Peyer's patch (tissue), 4 donors: Measurements from ENCODE around the gene MCUR1. TPM values are rescaled to one million over a fixed set of nuclear protein-coding genes. Genes with fewer than 3 reads are reported as not detected.
"Not testable (repeated sequence)": the region's sequence is repeated elsewhere in the genome, so short reads cannot be mapped to it uniquely, and the experiment has no call there.

ENCODE experiments used
- DNase-seq, 3 donors: peaks; one replicate each; pipeline ENCODE4 v3.0.0-alpha.2; 2017 to 2019
- H3K27ac ChIP-seq, 4 donors: fragments of 200-600 bp; sonication (generic); one replicate each; pipeline ENCODE4 v1.5.1; 2016 to 2019
- H3K27me3 ChIP-seq, 2 donors: fragments of 200-600 bp; sonication (generic); one replicate each; pipeline ENCODE4 v1.5.1; 2019
- H3K36me3 ChIP-seq, 3 donors: fragments of 200-600 bp; sonication (generic); one replicate each; pipeline ENCODE4 v1.5.1; 2016 to 2019
- H3K4me1 ChIP-seq, 4 donors: fragments of 200-600 bp; sonication (generic); one replicate each; pipeline ENCODE4 v1.5.1; 2016 to 2019
- H3K4me3 ChIP-seq, 4 donors: fragments of 200-600 bp; sonication (generic); 1 replicate in 3 of 4; 2 replicates in 1 of 4; pipeline ENCODE4 v1.5.1; 2016 to 2019; ENCODE audit warnings: mild to moderate bottlenecking in 1 of 4
- H3K9me3 ChIP-seq, 4 donors: fragments of 200-600 bp; sonication (generic); one replicate each; pipeline ENCODE4 v1.5.1; 2016 to 2019; ENCODE audit warnings: mild to moderate bottlenecking in 1 of 4
- POLR2A ChIP-seq, 2 donors: fragments of 450-650 bp; IDR thresholded peaks; one replicate each; pipeline ENCODE4 v1.5.1; 2017; ENCODE audit warnings: antibody characterized with exemption in 2 of 2, mild to moderate bottlenecking in 2 of 2, moderate library complexity in 2 of 2
- total RNA-seq, 4 donors: library from RNA; depleted of rRNA; stranded (reverse); fragments of >200 nt; gene quantifications; one replicate each; pipeline ENCODE4 v1.1.0, GENCODE V29; 2016
- TF ChIP-seq, protein P1 (sequence below), 6 experiments: fragments of 450-650 bp in 4 of 6; fragments of 200-600 bp in 2 of 6; sonication (generic) in 1 of 6; IDR thresholded peaks; one replicate each; pipeline ENCODE4 v1.5.1; 2017 to 2019; ENCODE audit warnings: antibody characterized with exemption in 6 of 6, mild to moderate bottlenecking in 3 of 6, moderate library complexity in 1 of 6

Gene MCUR1, protein sequence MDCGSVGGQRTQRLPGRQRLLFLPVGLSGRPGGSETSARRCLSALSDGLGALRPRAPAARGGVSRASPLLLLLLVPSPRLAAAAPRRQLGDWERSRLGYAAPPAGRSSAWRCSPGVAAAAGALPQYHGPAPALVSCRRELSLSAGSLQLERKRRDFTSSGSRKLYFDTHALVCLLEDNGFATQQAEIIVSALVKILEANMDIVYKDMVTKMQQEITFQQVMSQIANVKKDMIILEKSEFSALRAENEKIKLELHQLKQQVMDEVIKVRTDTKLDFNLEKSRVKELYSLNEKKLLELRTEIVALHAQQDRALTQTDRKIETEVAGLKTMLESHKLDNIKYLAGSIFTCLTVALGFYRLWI
- total RNA-seq: 10 to 100 TPM; 20.6 to 49.4 (median 33.6) TPM

DNA sequence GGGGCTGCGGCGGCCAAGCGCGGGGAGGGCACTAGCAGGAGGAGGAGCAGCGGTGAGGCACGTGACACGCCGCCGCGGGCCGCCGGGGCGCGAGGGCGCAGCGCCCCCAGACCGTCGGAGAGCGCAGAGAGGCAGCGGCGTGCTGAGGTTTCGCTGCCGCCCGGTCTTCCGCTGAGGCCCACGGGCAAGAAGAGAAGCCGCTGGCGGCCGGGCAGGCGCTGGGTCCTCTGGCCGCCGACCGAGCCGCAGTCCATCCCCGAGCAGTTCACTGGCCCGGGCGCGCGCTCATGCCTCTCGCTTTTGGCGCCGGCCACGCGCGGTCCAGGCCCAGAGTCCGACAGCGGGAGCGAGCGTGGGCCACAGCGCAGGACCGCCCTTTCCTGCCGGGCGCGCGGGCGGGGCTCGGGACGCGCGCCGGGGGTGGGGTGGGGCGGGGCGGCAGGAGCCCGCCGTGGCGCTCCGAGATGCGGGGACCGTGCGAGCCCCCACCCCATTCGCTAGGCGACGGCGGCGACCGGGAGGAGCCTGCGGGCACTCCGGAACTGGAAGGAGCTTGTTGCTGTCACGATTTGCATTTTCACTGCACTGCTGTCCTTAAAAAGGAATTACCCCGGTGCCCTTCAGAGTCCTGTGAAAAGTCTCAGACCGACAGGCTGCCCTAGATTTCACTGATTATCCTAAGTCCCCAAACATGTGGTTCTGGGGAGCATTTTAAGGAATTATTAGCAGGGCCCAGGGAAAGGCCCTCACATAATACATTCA, at the start of gene MCUR1:
MCUR1 (minus strand) TSS at position 382 of the 762 bp plus-strand sequence; CDS start at position 254, 128 bp downstream.
- H3K9me3 ChIP-seq: no peaks in the 10 kb centered on the region
- peaks cover 0 to 34% (median 3%) of the 10 kb centered on the region in 4 donors for H3K4me1 ChIP-seq
- H3K27ac ChIP-seq: peak within 1 kb of the TSS; percentile 91 to 99 (median 99)
- peak; percentile 84 to 90 for TF ChIP-seq POLR2A (IDR thresholded peaks at IDR 0.05)
- TF ChIP-seq, protein P1, sequence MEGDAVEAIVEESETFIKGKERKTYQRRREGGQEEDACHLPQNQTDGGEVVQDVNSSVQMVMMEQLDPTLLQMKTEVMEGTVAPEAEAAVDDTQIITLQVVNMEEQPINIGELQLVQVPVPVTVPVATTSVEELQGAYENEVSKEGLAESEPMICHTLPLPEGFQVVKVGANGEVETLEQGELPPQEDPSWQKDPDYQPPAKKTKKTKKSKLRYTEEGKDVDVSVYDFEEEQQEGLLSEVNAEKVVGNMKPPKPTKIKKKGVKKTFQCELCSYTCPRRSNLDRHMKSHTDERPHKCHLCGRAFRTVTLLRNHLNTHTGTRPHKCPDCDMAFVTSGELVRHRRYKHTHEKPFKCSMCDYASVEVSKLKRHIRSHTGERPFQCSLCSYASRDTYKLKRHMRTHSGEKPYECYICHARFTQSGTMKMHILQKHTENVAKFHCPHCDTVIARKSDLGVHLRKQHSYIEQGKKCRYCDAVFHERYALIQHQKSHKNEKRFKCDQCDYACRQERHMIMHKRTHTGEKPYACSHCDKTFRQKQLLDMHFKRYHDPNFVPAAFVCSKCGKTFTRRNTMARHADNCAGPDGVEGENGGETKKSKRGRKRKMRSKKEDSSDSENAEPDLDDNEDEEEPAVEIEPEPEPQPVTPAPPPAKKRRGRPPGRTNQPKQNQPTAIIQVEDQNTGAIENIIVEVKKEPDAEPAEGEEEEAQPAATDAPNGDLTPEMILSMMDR (IDR thresholded peaks at IDR 0.05): peak in 2 of 6 experiments; percentile 19 to 35
- peak; percentile 83 to 94 (median 92) for DNase-seq
- no peaks in the 10 kb centered on the region for H3K27me3 ChIP-seq
- peak within 1 kb of the TSS; percentile 73 to 90 (median 85) for H3K4me3 ChIP-seq
- no peaks in the 10 kb centered on the region for H3K36me3 ChIP-seq

DNA sequence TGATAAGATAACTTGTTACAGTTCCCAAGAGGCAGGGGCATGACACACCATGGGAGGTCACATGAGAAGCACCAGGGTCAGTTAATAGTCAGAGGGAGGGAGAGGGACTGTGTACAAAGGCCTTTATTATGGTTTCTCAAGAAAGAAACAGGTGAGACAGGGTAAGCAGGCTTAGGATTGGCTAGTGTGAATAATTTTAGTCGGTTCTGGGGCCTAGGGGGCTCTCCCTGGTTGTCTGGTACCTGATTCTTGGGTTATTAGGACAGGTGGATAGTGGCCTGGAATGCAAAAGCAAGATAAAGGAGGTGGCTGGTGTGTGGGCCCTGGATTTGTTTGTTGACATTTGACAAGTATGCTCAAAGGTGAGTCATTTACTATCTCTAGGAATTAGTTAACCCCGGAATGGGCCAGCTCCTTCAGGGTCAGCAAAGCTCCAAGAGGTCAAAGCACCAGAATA, 49.4 kb upstream of the MCUR1 start:
- TF ChIP-seq, protein P1 (IDR thresholded peaks at IDR 0.05): no peak
- no peak for TF ChIP-seq POLR2A (IDR thresholded peaks at IDR 0.05)
- DNase-seq: peak in 1 of 3 donors; percentile 59
- no peaks in the 10 kb centered on the region for H3K36me3 ChIP-seq

DNA sequence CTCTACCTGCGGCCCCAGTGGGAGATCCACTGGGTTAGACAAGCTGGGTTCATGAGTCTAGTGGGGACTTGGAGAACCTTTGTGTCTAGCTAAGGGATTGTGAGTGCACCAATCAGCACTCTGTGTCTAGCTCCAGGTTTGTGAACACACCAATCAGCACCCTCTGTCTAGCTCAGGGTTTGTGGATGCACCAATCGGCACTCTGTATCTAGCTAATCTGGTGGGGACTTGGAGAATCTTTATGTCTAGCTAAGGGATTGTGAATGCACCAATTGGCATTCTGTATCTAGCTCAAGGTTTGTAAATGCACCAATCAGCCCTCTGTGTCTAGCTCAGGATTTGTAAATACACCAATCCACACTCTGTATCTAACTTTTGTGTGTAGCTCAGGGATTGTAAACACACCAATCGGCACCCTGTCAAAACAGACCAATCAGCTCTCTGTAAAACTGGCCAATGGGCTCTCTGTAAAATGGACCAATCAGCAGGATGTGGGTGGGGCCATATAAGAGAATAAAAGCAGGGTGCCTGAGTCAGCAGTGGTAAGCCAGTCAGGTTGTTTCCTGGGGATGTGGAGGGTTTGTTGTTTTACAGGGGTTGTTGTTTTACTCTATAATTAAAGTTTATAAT, 46.3 kb upstream of the MCUR1 start:
- not testable (repeated sequence) for H3K27me3 ChIP-seq, H3K9me3 ChIP-seq, H3K36me3 ChIP-seq, H3K4me3 ChIP-seq, DNase-seq, H3K4me1 ChIP-seq, H3K27ac ChIP-seq

More for the DNA sequence above, 49.4 kb upstream of the MCUR1 start:
- H3K9me3 ChIP-seq: no peaks in the 10 kb centered on the region
- H3K27ac ChIP-seq: no peak overlapping the region
- H3K4me1 ChIP-seq: peaks cover 0 to 6% (median 1%) of the 10 kb centered on the region in 4 donors
- no peak overlapping the region for H3K4me3 ChIP-seq
- peaks cover 0 to 8% of the 10 kb centered on the region in 2 donors for H3K27me3 ChIP-seq

DNA sequence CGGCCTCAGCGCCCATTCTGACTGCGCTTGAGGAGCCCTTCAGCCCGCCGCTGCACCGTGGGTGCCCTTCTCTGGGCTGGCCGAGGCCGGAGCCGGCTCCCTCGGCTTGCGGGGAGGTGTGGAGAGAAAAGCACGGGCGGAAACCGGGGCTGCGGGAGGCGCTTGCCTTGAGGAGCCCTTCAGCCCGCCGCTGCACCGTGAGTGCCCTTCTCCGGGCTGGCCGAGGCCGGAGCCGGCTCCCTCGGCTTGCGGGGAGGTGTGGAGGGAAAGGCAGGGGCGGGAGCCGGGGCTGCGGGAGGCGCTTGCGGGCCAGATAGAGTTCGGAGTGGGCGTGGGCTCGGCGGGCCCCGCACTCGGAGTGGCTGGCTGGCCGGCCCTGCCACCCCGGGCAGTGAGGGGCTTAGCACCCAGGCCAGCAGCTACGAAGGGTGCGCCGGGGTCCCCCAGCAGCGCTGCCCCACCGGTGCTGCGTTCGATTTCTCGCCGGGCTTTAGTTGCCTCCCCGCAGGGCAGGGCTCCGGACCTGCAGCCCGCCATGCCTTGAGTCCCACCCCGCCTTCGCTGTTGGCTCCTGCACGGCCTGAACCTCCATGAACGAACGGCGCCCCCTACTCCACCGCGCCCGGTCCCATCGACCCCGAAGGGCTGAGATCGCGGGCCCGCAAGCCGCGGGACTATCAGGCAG, 45.7 kb upstream of the MCUR1 start:
- Histone ChIP-seq H3K27ac (no peak overlapping the region), H3K9me3 (no peaks in the 10 kb centered on the region), H3K4me1 (peaks cover 0 to 6% (median 1%) of the 10 kb centered on the region in 4 donors), H3K27me3 (peaks cover 0 to 8% of the 10 kb centered on the region in 2 donors), H3K36me3 (no peaks in the 10 kb centered on the region), H3K4me3 (peak overlapping the region in 3 of 4 donors; percentile 13 to 32 (median 26))
- DNase-seq: no peak
- TF ChIP-seq, protein P1 (IDR thresholded peaks at IDR 0.05): no peak
- TF ChIP-seq POLR2A (IDR thresholded peaks at IDR 0.05): no peak

DNA sequence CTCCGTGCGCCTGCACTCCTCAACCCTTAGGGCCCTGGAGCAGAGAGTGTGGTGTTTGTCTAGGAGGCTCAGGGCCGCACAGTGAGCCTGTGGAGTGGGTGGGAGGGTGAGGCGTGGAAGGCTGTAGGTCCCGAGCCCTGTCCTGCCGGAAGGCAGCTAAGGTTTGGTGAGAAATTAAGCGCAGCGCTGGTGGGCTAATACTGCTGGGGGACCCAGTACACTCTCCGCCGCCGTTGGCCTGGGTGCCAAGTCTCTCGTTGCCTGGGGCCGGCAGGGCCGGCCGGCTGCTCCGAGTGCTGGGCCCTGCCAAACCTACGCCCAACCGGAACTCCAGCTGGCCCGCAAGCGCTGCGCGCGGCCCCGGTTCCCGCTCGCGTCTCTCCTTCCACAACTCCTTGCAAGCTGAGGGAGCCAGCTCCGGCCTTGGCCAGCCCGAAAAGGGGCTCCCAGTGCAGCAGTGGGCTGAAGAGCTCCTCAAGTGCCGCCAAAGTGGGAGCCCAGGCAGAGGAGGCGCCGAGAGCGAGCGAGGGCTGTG, 40.4 kb upstream of the MCUR1 start:
- H3K27me3 ChIP-seq: peaks cover 0 to 6% of the 10 kb centered on the region in 2 donors
- TF ChIP-seq, protein P1 (IDR thresholded peaks at IDR 0.05): no peak
- TF ChIP-seq POLR2A (IDR thresholded peaks at IDR 0.05): no peak
- peaks cover 0 to 2% (median 0%) of the 10 kb centered on the region in 4 donors for H3K4me1 ChIP-seq
- DNase-seq: no peak
- H3K36me3 ChIP-seq: no peaks in the 10 kb centered on the region
- H3K4me3 ChIP-seq: no peak overlapping the region
- no peaks in the 10 kb centered on the region for H3K9me3 ChIP-seq
- H3K27ac ChIP-seq: no peak overlapping the region
